Measurements from ENCODE around the gene PEAK3.

PEAK3 gene

GRCh38 chr19:2255982-2256685 lies 25.8 kb downstream of the PEAK3 start, which contains the start of gene JSRP1:
Gene JSRP1 (minus strand): TSS chr19:2256417. CDS start chr19:2255314, 1,103 bp downstream.
- no peak for TF ChIP-seq CTCF (conservative IDR thresholded peaks at IDR 0.05; ENCODE audit: low read depth, low read length)
- no peak for DNase-seq (ENCODE audit: low read depth)
- H3K4me3 ChIP-seq (ENCODE audit: low read length): no peak within 1 kb of the TSS

GRCh38 chr19:2255112-2255845 lies 26.7 kb downstream of the PEAK3 start:
- H3K4me3 ChIP-seq (ENCODE audit: low read length): no peak overlapping the region
- DNase-seq (ENCODE audit: low read depth): no peak
- no peak for TF ChIP-seq CTCF (conservative IDR thresholded peaks at IDR 0.05; ENCODE audit: low read depth, low read length)

GRCh38 chr19:2254064-2254872 lies 27.7 kb downstream of the PEAK3 start:
- H3K4me3 ChIP-seq (ENCODE audit: low read length): no peak overlapping the region
- no peak for DNase-seq (ENCODE audit: low read depth)

GRCh38 chr19:2253106-2254063 lies 28.6 kb downstream of the PEAK3 start:
- TF ChIP-seq CTCF (conservative IDR thresholded peaks at IDR 0.05; ENCODE audit: low read depth, low read length): peak; percentile 33
- no peak for DNase-seq (ENCODE audit: low read depth)
- no peak overlapping the region for H3K4me3 ChIP-seq (ENCODE audit: low read length)

More at GRCh38 chr19:2254064-2254872, 27.7 kb downstream of the PEAK3 start:
- TF ChIP-seq CTCF (conservative IDR thresholded peaks at IDR 0.05; ENCODE audit: low read depth, low read length): peak; percentile 76

- no peak for TF ChIP-seq CTCF (conservative IDR thresholded peaks at IDR 0.05; ENCODE audit: low read depth, low read length)
- no peak overlapping the region for H3K4me3 ChIP-seq (ENCODE audit: low read length)
- no peak for DNase-seq (ENCODE audit: low read depth)
Measured at GRCh38 chr19:2252797-2253105, 29.2 kb downstream of the PEAK3 start.

GRCh38 chr19:2252055-2252796 lies 29.7 kb downstream of the PEAK3 start:
- H3K4me3 ChIP-seq (ENCODE audit: low read length): no peak overlapping the region
- no peak for DNase-seq (ENCODE audit: low read depth)
- no peak for TF ChIP-seq CTCF (conservative IDR thresholded peaks at IDR 0.05; ENCODE audit: low read depth, low read length)

All from retinal pigment epithelial cell (primary cell).